DOHH2 (cell line): Measurements from ENCODE around the gene ZMAT3.

Source experiments
- H3F3A ChIP-seq: fragments of 200-600 bp; sonication (generic), shearing (Covaris generic); 2 replicates; pipeline ENCODE4 v1.6.0; 2016; ENCODE audit warnings: antibody characterized with exemption, mild to moderate bottlenecking; ENCODE audit not compliant: control insufficient read depth, insufficient read depth
- H3K27ac ChIP-seq: fragments of 200-600 bp; sonication (generic); 2 replicates; pipeline ENCODE4 v1.5.1; 2014; ENCODE audit warnings: low read depth, mild to moderate bottlenecking, low read length, moderate library complexity
- H3K27me3 ChIP-seq: fragments of 200-600 bp; sonication (generic); 2 replicates; pipeline ENCODE4 v1.6.1; 2014; ENCODE audit warnings: mild to moderate bottlenecking, low read length, mixed read lengths; ENCODE audit not compliant: control insufficient read depth
- H3K36me3 ChIP-seq: fragments of 200-600 bp; sonication (generic); 2 replicates; pipeline ENCODE4 v1.6.1; 2014; ENCODE audit warnings: mild to moderate bottlenecking, low read length, moderate library complexity, mixed read lengths; ENCODE audit not compliant: control insufficient read depth
- H3K4me1 ChIP-seq: fragments of 200-600 bp; sonication (generic); 2 replicates; pipeline ENCODE4 v1.6.1; 2014; ENCODE audit warnings: mild to moderate bottlenecking, low read length, mixed read lengths; ENCODE audit not compliant: control insufficient read depth
- H3K4me2 ChIP-seq: fragments of 200-600 bp; sonication (generic); 2 replicates; pipeline ENCODE4 v1.6.0; 2014; ENCODE audit warnings: mild to moderate bottlenecking, low read length, moderate library complexity
- H3K4me3 ChIP-seq: fragments of 200-600 bp; sonication (generic); 2 replicates; pipeline ENCODE4 v1.5.1; 2014; ENCODE audit warnings: mild to moderate bottlenecking, low read length, mixed read lengths
- H3K79me2 ChIP-seq: fragments of 200-600 bp; sonication (generic); 2 replicates; pipeline ENCODE4 v1.6.1; 2014; ENCODE audit warnings: mild to moderate bottlenecking, low read length, mixed read lengths; ENCODE audit not compliant: control insufficient read depth
- H3K9me2 ChIP-seq: fragments of 200-600 bp; sonication (generic); replicated peaks from 2 replicates; pipeline ENCODE4 v1.6.1; 2014; ENCODE audit warnings: mild to moderate bottlenecking, low read length, mixed read lengths; ENCODE audit not compliant: control insufficient read depth
- H3K9me3 ChIP-seq: fragments of 200-600 bp; sonication (generic); 2 replicates; pipeline ENCODE4 v1.6.1; 2014; ENCODE audit warnings: antibody characterized with exemption, low read length, mixed read lengths; ENCODE audit not compliant: control insufficient read depth, insufficient read depth
- H4K20me1 ChIP-seq: fragments of 200-600 bp; sonication (generic); 2 replicates; pipeline ENCODE4 v1.6.0; 2014; ENCODE audit warnings: low read depth, mild to moderate bottlenecking, antibody characterized with exemption, low read length, moderate library complexity; ENCODE audit not compliant: control insufficient read depth, insufficient read depth
- EZH2phosphoT487 ChIP-seq: fragments of 200-600 bp; sonication (generic); IDR thresholded peaks from 2 replicates; pipeline ENCODE4 v1.6.1; 2017; ENCODE audit warnings: borderline replicate concordance, mild to moderate bottlenecking, antibody characterized with exemption, low read length, moderate library complexity, mixed read lengths
- TF ChIP-seq, protein P1 (sequence below): fragments of 200-600 bp; sonication (generic); IDR thresholded peaks from one replicate; pipeline ENCODE4 v1.5.1; 2014; ENCODE audit warnings: antibody characterized with exemption, mild to moderate bottlenecking, low read depth, low read length; ENCODE audit not compliant: poor library complexity, severe bottlenecking

The ZMAT3 gene

DNA sequence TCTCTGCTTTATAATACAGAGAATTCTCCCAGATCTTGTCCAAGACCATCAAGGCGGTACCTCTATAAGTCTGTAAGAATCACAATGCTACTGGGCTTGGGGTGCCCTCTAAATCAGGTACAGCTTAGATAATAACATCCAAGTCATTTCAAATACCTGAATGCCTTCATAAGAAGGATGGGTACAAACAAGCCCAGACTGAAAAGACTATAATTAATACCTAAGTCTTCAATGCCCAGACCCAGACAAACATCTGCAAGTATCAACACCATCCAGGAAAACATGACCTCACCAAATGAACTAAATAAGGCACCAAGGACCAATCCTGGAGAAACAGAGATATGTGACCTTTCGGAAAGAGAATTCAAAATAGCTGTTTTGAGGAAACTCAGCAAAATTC, 65.9 kb downstream of the ZMAT3 start:
- Histone ChIP-seq H3K4me1 (no peaks in the 10 kb centered on the region), H3F3A (no peaks in the 10 kb centered on the region), H4K20me1 (no peaks in the 10 kb centered on the region), H3K9me3 (no peaks in the 10 kb centered on the region), H3K36me3 (no peaks in the 10 kb centered on the region), H3K4me3 (no peak overlapping the region), H3K79me2 (no peaks in the 10 kb centered on the region), H3K4me2 (no peak overlapping the region), H3K27me3 (no peaks in the 10 kb centered on the region), H3K27ac (no peak overlapping the region), H3K9me2 (no peaks in the 10 kb centered on the region)
- TF ChIP-seq, protein P1, sequence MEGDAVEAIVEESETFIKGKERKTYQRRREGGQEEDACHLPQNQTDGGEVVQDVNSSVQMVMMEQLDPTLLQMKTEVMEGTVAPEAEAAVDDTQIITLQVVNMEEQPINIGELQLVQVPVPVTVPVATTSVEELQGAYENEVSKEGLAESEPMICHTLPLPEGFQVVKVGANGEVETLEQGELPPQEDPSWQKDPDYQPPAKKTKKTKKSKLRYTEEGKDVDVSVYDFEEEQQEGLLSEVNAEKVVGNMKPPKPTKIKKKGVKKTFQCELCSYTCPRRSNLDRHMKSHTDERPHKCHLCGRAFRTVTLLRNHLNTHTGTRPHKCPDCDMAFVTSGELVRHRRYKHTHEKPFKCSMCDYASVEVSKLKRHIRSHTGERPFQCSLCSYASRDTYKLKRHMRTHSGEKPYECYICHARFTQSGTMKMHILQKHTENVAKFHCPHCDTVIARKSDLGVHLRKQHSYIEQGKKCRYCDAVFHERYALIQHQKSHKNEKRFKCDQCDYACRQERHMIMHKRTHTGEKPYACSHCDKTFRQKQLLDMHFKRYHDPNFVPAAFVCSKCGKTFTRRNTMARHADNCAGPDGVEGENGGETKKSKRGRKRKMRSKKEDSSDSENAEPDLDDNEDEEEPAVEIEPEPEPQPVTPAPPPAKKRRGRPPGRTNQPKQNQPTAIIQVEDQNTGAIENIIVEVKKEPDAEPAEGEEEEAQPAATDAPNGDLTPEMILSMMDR: no peak
- TF ChIP-seq EZH2phosphoT487: no peak

DNA sequence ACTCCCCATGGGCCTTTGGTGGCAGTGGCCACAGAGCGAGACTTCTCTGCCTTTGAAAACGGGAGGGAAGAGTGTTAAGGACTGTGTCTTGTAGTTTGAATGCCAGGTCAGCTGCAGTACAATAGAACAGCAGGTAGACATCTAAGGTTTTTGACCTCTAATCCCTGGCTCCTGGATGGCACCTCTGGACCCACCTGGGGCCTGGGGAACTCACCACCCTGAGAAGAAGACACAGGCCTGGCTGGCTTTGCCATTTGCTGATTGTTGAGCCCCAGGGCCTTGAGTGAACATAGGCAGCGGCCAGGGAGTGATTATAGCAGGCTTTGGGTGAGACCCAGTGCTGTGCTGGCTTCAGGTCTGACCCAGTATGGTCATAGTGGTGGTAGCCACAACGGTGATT, 66.4 kb downstream of the ZMAT3 start:
- Histone ChIP-seq H3K36me3 (no peaks in the 10 kb centered on the region), H4K20me1 (no peaks in the 10 kb centered on the region), H3K9me3 (no peaks in the 10 kb centered on the region), H3K27ac (no peak overlapping the region), H3F3A (no peaks in the 10 kb centered on the region), H3K79me2 (no peaks in the 10 kb centered on the region), H3K4me1 (no peaks in the 10 kb centered on the region), H3K4me3 (no peak overlapping the region), H3K4me2 (no peak overlapping the region), H3K27me3 (no peaks in the 10 kb centered on the region), H3K9me2 (no peaks in the 10 kb centered on the region)
- TF ChIP-seq, protein P1: no peak
- TF ChIP-seq EZH2phosphoT487: no peak

DNA sequence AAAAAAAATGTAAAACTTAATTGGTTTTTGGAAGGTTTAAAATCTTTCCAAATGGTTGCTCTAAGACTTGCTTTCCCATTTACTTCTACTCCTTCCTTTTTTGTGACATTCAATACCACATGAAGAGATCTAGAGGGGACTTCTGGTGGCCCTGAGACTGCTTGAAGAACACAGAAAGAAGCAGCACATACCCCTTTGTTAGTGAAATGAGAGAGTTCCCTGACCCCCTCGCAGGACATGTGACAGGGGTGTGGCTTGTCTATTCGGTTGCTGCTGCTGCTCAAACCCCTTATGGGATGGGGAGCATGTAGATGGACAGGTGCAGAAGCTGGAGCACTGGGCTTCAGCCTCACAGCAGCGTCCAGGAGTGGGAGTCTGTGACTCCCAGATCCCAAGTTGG, 71.0 kb downstream of the ZMAT3 start:
- no peaks in the 10 kb centered on the region for H3K79me2 ChIP-seq
- no peak overlapping the region for H3K4me2 ChIP-seq
- no peaks in the 10 kb centered on the region for H3K9me2 ChIP-seq
- H3K4me3 ChIP-seq: no peak overlapping the region
- H4K20me1 ChIP-seq: no peaks in the 10 kb centered on the region
- H3K9me3 ChIP-seq: no peaks in the 10 kb centered on the region
- no peaks in the 10 kb centered on the region for H3K4me1 ChIP-seq
- H3K36me3 ChIP-seq: no peaks in the 10 kb centered on the region
- no peak overlapping the region for H3K27ac ChIP-seq
- no peaks in the 10 kb centered on the region for H3F3A ChIP-seq
- TF ChIP-seq, protein P1: no peak
- TF ChIP-seq EZH2phosphoT487: no peak
- H3K27me3 ChIP-seq: no peaks in the 10 kb centered on the region

DNA sequence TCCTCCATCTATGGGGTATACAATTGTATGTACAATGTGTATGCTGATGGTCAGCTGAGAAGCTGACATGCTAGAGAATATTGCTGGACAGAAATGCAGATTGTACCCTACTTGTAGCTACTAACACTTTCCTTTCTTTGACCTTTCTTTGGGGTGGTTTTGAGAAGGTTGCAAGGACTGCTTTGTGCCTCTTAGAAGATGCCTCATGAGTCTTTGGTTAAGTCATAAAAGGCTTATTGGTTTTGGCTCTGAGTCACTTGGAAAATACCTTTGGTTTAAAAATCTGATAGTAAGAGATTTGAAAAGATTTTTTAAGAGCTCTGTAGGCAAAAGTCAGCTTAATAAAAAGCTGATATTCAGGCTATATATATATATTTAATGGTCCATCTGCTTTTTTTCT, 71.5 kb downstream of the ZMAT3 start:
- H3K79me2 ChIP-seq: no peaks in the 10 kb centered on the region
- no peaks in the 10 kb centered on the region for H3K4me1 ChIP-seq
- no peak overlapping the region for H3K4me2 ChIP-seq
- H3K9me3 ChIP-seq: no peaks in the 10 kb centered on the region
- no peaks in the 10 kb centered on the region for H3K9me2 ChIP-seq
- no peak for TF ChIP-seq EZH2phosphoT487
- TF ChIP-seq, protein P1: no peak
- H3K4me3 ChIP-seq: no peak overlapping the region
- H3K27ac ChIP-seq: no peak overlapping the region
- H3K36me3 ChIP-seq: no peaks in the 10 kb centered on the region
- H4K20me1 ChIP-seq: no peaks in the 10 kb centered on the region
- no peaks in the 10 kb centered on the region for H3K27me3 ChIP-seq
- H3F3A ChIP-seq: no peaks in the 10 kb centered on the region
